ENCODE data around the gene ATF4.

DNA sequence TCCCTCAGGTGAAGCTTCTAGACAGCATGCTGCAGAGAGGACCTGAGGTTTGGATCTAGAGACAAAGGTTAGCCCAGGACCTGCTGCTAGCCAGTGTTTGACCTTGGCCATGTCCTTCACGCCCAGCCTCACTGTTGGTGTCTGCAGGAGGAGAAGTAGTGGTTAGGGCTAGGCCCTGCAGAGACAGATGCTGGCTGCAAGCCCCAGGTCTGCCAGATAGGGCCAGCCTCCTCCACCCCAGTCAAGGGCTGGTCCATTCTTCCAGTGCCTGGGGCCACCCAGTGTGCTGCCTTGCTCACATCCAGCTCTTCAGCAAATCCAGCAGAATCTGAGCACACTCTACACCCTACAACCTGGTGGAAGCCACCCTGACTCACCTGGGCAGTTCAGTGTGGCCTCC lies 39.8 kb upstream of the ATF4 start:
- TF ChIP-seq, protein P1, sequence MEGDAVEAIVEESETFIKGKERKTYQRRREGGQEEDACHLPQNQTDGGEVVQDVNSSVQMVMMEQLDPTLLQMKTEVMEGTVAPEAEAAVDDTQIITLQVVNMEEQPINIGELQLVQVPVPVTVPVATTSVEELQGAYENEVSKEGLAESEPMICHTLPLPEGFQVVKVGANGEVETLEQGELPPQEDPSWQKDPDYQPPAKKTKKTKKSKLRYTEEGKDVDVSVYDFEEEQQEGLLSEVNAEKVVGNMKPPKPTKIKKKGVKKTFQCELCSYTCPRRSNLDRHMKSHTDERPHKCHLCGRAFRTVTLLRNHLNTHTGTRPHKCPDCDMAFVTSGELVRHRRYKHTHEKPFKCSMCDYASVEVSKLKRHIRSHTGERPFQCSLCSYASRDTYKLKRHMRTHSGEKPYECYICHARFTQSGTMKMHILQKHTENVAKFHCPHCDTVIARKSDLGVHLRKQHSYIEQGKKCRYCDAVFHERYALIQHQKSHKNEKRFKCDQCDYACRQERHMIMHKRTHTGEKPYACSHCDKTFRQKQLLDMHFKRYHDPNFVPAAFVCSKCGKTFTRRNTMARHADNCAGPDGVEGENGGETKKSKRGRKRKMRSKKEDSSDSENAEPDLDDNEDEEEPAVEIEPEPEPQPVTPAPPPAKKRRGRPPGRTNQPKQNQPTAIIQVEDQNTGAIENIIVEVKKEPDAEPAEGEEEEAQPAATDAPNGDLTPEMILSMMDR (IDR thresholded peaks at IDR 0.05) = no peak
- no peak for TF ChIP-seq POLR2A (IDR thresholded peaks at IDR 0.05)

Data from stomach (tissue), 4 donors.